LoVo (cell line): ENCODE results near the gene TEPSIN.

Experiments used
- DNase-seq: peaks from one replicate; pipeline ENCODE4 v3.0.0-alpha.2; 2016; ENCODE audit warnings: low spot score

Gene TEPSIN

GRCh38 chr17:81250286-81251093 lies 11.6 kb upstream of the TEPSIN start:
- DNase-seq: no peak

DNA sequence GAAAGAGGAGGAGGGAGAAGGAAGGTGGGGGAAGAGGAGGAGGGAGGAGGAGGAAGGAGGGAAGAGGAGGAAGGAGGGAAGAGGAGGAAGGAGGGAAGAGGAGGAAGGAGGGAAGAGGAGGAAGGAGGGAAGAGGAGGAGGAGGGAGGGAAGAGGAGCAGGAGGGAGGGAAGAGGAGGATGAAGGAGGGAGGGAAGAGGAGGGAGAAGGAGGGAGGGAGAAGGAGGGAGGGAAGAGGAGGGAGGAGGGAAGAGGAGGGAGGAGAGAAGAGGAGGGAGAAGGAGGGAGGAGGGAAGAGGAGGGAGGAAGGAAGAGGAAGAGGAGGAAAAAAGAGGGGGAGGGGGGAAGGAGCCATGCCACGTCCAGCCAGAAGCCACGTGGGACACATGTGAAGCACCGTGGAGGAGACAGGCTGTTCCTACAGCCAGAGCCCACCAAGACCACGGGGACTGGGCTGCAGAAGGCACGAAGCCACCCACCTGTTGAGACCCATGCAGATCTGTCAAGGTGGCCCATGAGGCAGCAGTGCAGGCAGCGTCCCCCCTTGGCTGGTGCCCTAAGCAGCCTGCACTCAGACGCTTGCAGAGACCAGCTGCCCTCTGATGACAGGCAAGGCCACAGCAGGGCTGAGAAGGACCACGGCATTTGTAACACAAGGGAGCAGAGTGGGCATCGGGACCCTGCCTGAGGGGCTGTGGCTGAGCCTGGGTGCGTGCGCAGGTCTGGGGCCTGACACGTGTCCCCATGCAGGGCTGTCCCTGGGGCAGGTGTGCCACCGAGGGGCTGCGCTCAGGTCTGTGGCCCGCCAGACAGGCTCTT lies 10.6 kb upstream of the TEPSIN start:
- no peak for DNase-seq

DNA sequence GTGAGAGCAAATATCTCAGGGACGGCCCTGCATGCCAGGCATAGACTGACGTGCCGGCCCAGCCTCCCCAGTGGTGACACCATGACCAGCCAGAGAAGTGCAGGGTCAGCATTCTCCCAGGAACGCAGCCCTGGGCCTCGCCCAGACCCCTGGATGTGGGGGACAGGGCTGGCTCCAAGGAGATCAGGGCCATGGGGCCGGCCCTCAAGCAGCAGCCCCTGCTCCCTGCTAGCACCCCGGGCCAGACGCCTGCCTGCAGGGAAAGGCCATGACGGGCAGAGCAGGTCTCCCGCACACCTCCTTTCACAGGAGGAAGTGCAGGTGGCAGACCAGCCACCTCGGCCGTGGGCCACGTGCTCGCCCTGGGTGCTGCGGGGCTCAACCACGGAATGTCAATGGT lies 9.8 kb upstream of the TEPSIN start:
- DNase-seq: no peak

DNA sequence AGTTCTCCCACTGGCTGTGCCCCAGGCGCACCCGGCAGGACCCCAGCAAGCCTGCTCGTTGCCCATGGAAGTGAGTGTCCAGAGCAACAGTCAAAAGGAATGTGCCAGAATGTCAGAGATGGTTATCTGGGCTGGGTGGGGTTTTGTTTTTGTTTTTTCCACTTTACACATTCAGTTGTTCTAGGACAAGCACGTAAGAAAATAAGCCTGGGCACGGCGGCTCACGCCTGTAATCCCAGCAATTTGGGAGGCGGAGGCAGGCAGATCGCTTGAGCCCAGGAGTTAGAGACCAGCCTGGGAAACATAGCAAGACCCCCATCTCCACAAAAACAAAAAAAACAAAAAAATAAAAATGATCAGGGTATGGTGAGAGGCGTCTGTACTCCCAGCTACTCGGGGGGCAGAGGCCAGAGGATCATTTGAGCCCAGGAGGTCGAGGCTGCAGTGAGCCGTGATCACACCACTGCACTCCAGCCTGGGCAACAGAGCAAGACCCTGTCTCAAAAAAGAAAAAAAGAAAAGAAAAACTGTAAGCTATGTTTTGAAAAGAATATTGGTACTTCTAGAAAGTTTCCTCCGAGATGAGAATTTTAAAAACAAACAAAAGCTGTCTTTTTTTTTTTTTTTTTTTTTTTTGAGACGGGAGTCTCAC lies 8.6 kb upstream of the TEPSIN start:
- DNase-seq: no peak

- DNase-seq: no peak
Observed at GRCh38 chr17:81246679-81247338, 8.0 kb upstream of the TEPSIN start.

- no peak for DNase-seq
Observed at GRCh38 chr17:81246343-81246670, 7.5 kb upstream of the TEPSIN start.

GRCh38 chr17:81245665-81246342 lies 6.9 kb upstream of the TEPSIN start:
- no peak for DNase-seq

GRCh38 chr17:81245024-81245664 lies 6.3 kb upstream of the TEPSIN start:
- DNase-seq: no peak

DNA sequence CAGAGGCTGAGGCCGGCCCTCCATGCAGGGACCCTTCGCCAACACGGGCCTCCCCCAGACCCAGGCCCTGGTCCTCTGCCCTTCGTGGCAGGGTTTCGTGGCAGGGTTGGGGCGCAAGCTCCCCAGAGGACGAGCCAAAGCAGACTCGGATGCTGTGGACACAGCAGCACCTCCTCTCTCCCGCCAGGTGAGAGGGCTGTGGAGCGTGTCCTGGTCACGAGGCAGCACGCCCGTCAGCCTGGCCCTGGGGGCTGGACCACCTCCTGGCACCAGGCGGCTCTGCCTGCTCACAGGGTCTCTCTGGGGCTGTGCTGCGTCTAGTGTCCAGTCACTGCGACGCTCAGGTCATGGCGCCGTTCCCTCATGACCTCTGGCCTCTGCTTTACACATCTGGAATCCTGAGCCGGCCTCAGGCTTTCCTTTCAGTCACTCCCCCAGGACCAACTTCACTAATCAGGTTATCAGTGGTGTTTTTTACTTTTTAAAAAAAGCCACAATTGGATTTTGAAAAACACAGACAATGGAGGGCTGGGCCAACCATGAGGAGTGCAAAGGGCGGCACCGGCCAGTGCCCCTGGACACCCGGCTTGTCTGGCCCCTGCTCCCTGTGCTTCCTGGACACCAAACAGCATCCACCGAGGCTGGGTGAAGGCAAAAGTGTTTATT lies 5.6 kb upstream of the TEPSIN start:
- no peak for DNase-seq

DNA sequence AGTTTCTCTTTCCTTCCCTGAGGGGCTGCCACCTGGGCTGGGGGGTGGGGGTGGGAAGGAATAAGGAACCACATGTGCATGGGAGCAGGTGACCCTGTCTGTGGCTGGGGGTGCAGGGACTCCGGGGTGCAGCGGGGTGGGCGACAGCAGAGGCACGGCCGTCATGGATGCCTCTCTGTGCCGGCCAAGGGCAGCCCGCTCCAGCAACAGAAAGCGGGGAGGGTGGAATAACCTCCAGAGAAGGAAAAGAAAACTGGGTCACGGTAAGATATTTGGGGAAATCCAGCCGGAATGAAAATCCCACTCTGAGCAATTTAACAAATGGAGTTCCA lies 4.4 kb upstream of the TEPSIN start:
- DNase-seq: no peak

DNA sequence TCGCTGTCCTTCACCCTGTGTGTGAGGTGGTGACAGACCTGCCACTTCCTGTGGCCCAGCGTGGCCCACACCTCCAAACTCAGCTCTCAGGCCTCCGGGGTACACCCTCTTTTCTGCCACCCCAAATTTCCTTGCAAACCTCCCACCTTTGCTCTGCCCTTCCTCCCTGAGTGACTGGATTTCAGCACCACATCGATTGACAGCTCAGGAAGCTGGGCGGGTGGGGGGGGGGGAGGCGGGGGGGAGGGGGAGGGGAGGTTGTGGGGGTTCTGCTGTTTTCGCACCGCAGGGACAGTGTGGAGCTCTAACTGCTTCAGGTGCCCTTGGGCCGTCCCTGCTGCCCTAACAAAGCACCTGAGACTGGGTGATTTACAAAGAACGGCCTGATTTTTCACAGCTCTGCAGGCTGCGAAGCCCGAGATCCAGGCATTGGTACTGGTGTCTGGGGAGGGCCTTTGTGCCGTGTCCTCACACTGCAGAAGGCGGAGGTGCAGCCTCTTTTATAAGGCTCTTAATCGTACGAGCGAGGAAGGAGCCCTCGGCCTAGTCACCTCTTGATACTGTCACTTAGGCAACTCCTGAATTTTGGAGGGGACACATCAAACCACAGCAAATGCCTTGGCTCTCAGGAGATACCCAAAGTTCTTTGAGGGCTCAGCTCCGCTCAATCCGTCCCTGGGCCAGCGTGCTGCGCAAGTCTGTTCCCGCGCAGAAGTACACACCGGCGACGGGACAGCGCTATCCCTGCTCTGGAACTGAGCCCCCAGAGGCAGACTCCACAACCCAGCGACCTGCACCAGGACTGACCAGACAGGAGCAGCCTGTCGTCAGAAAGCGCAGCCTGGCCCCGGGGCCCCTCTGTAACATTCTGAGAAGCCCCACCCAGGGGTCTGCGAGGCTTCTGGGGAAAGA lies 3.8 kb upstream of the TEPSIN start:
- DNase-seq: no peak

- DNase-seq: no peak
Observed at GRCh38 chr17:81241648-81242420, 3.0 kb upstream of the TEPSIN start.

DNA sequence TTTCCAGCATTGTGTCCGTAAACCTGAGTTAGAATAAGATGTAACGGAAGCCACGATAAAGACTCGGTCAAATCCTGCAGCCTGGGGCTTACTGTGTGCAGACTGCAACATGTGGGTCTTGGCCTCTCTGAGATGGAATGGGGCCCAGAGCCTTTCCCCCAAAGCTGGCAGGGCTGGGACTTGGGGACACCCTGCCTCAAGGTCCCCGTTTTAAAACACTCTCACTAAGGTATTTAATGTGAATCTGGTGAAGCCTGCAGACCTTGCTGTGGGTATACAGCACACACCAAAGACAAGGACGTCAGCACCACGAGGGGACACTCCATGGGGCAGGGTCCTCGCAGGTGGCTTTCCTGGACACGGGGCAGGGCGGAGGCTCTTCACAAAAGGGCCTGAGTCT lies 2.3 kb upstream of the TEPSIN start:
- DNase-seq: no peak

DNA sequence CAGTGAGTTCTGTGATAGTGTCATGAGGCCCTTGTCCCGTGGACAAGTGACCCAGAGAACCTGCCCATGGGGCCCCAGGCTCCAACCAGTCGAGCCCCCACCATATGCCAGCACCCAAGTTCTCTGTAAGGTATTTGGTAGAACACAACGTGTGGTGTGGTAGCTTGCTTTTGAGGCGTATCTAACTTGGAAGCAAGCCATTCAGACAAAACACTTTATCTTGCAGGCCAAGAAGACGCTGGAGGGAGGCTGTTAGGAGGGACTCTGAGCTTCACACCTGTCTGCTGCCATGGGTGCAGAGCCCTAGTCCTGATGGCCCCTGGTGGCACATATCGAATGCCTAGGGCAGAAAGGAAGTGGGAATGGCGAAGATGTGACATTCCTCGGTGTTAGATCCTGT lies 1.9 kb upstream of the TEPSIN start:
- no peak for DNase-seq

DNA sequence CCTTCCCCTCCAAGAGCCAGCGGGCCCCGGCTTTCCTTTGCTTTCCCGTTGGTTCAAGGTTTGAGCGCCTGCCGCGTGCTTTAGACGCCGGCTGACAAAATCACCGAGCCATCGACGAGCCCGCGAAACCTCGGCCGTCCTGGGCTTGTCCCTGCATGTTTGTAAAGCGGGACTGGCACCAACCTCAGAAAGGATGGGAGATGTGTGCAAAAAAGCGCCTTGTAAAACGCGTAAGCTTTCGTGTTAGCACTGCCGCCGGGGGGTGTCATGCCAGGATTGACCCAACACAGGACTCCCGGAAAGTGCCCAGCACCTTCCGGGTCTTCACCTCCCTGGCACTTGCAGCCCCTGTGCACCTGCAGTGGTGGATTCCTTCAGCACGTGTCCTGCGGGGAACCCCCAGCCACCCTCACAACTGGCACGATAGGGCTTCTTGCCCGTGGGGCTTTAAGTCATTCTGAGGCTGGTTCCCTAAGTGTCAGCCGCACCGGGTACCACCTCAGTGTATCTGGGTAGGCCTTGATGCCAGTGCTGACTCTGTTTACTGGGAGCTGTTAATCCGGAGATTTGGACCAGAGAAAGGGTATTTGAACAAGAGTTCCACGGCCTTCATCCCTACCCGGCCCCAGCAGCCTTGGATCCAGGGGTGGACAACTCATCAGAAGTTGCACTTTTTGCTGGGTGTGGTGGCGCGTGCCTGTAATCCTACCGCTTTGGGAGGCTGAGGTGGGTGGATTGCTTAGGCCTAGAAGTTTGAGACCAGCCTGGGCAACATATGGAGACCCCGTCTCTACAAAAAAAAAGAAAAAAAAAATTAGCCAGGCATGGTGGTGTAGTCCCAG lies 1.1 kb upstream of the TEPSIN start:
- peak; percentile 8 for DNase-seq

DNA sequence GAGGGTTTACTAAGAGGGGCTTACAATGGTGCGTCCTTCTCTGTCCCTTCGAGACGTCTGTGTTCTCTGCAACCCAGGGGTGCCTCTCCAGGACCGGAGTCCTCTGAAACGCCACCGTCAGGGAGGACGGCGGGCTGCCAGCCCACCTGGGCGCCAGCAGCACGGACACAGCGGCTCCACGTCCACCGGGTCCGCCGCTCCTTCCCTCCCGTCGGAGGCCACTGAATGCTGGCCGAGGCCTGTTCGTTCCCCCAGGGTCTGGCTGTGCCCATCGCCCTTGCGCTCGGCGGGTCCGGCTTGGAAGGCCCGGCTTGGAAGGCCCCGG lies 403 bp downstream of the TEPSIN start:
- no peak for DNase-seq

- DNase-seq: peak; percentile 21
Observed at GRCh38 chr17:81237591-81238489, 1.0 kb downstream of the TEPSIN start.
